HG02943 (cell line): ENCODE data around the gene ELAC1.
"Not testable (repeated sequence)": the region's sequence is repeated elsewhere in the genome, so short reads cannot be mapped to it uniquely, and the experiment has no call there.

ENCODE experiments used
- ATAC-seq: cut with Tn5 transposase; IDR thresholded peaks from one replicate; pipeline ENCODE4 v1.9.1; 2021; ENCODE audit warnings: mild to moderate bottlenecking, low read depth, moderate library complexity; ENCODE audit not compliant: unreplicated experiment

ELAC1 gene, protein sequence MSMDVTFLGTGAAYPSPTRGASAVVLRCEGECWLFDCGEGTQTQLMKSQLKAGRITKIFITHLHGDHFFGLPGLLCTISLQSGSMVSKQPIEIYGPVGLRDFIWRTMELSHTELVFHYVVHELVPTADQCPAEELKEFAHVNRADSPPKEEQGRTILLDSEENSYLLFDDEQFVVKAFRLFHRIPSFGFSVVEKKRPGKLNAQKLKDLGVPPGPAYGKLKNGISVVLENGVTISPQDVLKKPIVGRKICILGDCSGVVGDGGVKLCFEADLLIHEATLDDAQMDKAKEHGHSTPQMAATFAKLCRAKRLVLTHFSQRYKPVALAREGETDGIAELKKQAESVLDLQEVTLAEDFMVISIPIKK

DNA sequence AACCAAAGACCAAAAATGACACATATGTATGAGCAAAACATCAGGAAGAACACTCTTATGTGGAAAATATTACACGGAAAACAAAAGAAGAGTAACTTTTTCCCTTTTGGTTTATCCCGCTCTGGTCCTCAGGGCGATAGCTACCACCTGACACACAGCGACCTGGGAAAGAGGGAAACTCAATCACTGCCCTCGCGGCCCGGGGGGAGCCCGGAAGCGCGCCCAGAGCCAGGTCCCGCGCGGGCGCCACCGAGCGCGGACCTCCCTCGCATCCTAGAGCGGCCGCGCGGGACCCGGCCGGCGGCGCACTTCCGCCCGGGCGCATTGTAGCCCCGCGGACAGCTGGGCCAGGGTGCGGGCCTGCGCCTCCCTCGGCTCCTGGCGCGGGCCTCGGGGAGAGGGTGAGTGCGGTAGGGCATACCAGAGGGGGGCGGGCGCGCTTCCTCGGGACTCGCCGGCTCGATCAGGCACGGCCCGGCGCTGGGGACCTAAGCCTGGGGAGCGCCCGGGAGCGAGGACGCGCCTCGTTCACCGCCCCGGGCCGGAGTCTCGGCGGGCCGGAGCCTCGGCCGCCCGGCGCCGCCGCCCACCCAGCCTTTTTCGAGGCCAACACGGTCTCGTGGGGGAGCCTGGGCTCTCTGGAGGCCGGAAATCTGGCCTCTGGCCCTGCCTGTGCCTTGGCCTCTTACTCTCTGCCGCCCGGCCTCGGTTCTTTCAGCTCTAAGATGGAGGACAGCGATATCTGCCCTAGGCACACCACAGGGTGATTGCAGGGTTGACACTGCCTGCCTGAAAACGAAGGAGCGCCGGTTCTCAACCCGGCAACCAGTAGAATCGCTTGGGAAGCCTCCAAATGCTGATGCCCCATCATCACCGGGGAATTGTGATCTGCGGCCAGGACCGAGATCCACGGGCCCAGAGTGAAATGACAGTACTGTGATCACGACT, at the start of gene ELAC1:
Gene ELAC1 (plus strand): TSS at position 327 of the 948 bp plus-strand sequence. CDS start 6,365 bp downstream, outside the sequence.
- peak; percentile 84 for ATAC-seq

DNA sequence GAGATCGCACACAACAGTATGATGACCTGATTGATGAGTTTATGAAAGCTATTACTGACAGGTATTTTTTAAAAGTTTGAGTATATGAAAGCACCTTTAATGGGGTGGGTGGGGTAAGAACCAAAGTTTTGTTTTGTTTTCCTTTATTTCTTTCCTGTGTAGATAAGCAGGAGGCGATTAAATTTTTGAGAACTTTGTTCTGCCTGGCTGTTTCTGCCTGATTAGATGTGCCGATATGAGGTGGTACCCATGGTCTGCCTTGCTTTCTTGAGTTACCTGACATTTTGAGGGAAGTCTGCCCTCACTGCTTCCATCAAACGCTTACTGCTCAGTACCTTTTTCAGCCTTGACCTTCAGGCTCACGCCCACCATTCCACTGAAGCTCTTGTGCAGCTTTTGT, 49.7 kb upstream of the ELAC1 start:
- ATAC-seq = no peak

DNA sequence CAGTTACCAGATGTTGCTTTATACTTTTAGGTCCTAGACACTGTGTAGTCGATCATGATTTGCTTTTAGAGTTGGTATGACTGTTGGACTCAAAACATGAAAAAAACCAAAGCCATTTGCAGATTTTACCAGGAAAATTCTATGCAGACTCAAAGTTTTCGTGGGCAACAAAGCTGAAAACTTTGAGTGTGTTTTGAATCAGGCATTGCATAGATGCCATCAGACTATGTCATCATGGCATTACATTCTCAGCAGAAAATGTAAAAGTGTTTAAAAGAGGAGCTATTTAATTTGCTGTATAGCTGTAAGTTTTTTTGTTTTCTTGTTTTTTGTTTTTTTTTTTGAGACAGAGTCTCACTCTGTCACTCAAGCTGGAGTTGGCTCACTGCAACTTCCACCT, 43.5 kb upstream of the ELAC1 start:
- no peak for ATAC-seq

DNA sequence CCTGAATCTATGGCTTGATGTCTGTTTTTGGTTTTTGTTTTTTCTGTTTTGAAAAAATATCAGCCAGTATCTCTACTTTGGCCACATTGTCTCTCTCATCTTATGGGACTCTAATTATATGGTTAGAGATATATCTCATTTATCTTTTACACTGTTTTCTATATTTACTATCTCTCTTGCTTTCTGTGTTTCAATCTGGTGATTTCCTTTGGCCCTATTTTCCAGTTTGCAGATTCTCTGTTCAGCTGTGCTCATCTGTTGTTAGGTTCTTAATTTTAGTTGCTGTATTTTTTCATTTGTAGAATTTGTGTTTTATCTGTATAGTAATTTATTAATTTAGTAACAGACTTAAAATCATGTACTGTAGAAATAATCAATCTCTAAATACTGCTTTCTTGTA, 41.3 kb upstream of the ELAC1 start:
- ATAC-seq = no peak

DNA sequence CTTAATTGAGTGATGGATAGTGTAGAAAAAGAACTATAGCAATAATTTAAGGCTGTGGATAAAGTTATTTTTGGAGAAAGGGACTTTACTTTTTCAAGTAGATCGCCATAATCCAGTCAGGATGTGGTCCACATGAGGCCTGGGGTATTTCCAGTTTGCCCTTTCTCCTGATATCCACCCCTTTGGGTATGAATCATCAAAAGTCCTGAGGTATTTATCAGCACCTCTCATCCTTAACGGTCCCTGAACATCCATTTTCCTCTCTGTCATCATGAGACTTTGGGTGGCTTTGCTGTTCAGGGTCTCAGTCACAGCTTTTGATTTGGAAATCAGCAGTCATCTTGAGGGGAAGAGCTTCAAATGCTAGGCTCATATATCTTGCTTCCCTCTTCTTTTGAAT, 39.3 kb upstream of the ELAC1 start:
- ATAC-seq = no peak

DNA sequence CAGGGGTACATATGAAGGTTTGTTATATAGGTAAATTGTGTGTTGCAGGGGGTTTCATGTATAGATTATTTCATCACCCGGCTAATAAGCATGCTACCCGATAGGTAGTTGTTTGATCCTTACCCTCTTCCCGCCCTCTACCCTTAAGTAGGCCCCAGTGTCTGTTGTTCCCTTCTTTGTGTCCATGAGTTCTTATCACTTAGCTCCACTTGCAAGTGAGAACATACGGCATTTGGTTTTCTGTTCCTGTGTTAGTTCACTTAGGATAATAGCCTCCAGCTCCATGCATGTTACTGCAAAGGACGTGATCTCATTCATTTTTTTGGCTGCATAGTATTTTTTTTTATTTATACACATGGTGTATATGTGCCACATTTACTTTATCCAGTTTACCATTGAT, 34.2 kb upstream of the ELAC1 start:
- ATAC-seq = no peak

DNA sequence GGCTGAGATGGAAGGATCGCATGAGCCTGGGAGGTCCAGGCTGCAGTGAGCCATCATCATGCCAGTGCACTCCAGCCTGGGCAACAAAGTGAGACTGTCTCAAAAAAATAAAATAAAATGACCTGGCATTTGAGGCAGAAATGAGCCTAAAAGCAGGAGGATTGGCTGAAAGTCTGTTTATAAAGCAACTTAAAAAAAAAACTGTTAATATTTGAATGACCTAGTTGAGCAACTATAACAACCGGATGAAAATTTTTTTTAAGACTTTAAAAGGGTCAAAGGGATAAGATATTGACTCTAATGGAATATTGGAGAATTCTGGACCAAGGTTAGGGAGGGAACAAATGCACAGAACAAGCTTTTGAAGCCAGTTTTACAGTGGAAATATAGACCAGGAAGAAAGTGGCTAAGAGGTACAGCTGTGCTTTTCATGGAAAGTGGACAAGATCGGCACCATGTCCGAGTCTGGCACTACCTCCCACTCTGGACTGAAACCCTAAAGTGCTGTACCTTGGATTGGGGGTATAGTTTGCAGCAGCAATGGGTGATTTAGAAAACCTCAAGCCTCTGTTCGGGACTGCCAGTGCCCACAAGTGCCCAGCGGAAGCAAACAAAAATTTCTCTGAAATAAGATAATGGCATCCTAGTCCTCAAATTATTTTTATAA, 33.2 kb upstream of the ELAC1 start:
- no peak for ATAC-seq

DNA sequence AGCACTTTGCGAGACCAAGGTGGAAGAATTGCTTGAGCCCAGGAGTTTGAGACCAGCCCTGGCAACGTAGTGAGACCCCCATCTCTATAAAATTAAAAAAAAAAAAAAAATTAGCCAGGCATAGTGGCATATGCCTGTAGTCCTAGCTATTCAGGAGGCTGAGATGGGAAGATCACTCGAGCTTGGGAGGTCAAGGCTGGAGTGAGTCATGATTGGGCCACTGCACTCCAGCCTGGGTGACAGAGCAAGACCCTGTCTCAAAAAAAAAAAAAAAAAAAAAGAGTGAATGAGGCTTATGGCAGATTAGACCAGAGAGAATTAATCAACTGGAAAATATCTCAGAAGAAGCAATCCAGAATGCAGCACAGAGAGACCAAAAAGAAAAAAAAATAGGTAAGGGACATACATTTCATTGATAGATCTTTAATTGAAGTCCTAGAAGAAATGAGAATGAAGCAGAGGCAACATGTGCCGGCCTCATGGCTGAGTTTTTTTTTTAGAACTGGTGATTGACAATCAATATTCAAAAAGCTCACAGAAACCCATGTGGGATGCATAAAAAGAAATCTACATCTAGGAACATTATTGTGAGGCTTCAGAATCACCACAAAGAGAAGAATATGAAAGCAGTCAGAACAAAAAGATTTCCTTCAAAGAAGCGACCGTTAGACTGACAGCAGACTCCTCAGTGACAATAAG, 32.2 kb upstream of the ELAC1 start:
- no peak for ATAC-seq

DNA sequence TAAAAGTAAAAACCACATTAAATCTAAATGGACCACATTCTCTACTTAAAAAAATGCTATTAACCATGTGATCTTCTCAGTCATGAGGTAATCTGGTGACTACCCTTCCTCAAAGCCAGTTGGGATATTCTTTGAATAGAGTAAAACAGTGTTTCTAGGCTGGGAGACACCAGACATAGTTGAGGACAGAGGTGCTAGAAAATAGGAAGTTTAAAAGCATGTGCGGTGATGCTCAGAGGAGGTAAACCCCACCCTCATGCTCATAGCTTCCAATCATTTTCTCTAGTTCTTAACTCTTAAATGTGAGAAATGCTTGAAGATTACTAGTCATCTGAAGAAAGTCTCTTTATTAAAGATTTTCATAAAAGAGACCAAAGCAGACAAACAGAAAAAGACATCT, 30.7 kb upstream of the ELAC1 start:
- no peak for ATAC-seq

DNA sequence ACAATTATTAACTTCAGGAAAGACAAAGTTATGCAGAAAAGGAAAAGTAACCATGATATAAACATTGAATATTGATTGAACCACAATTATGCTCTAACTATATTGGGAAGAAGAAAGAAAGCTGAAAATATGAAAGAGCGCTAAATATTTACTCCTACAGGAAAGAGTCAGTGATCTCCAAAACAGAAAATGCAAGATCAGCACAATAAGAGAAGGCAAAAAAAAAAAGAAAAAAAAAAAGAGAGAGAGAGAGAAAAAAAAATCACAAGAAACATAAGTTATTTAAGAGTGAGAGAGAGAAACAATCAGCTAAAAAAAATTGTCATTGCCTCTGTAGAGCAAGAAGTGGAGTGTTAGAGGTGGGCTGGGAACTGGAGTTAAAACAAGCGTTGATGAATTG, 28.9 kb upstream of the ELAC1 start:
- ATAC-seq = no peak

DNA sequence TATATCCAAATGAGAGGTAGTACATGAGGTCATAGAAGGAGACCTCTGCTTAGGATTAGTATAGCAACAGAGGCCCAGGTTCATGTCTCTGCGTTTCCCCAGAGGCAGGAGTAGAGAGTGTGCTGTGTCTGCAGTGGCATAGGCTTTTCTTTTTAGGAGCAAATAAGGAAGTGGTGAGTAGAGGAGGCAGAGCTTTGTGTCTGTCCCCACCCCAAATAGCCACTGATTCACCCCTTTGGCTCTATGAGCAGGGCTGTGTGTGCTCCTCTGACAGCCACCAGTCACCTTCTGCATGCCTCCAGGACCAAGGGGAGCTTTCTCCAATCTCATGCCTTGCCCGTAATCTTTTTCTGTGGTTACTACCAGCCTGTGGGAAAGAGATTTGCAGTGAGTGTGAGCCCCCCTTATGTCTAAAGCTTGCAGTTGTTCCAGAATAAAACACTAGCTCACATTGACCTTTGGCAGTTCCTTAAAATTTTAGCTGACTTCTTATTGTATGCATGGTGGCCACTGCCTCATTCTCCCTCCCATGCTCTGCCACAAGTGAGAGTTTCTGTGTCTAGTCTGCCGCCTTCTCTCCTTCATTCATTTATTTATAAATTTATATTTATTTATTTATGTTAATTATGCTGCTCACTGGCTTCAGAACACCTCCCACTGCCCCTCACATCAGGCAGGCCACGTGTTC, 23.5 kb upstream of the ELAC1 start:
- no peak for ATAC-seq

DNA sequence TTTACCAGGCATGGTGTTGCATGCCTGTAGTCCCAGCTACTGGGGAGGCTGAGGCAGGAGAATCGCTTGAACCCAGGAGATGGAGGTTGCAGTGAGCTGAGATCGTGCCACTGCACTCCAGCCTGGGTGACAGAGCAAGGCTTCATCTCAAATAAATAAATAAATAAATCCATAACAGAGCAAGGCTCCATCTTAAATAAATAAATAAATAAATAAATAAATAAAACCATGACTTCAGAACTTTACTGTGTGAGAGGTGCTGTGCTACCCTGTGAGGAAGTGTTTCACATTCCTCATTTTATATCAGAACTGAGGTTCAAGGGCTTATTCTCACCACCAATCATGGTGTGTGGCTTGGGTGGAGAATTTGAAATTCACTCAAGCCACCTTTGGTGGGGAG, 21.9 kb upstream of the ELAC1 start:
- ATAC-seq = not testable (repeated sequence)

DNA sequence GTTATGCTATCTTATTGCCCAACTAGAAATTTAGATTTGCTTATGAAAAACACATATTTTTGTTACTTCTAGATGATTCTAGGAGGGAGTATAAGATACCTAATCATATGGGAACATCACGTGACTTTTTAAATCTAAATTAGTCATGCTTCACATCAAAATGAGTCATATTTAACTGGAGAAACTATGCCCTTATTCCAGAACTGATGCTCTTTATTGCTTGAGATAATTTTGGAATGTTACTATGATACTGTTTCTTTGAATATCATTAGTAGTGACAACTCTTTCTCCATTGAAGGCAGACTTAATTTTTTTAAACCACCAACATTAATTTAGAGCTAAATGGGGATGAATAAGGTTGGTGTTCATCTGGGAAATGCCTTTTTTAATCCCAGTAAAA, 19.9 kb upstream of the ELAC1 start:
- ATAC-seq = no peak

DNA sequence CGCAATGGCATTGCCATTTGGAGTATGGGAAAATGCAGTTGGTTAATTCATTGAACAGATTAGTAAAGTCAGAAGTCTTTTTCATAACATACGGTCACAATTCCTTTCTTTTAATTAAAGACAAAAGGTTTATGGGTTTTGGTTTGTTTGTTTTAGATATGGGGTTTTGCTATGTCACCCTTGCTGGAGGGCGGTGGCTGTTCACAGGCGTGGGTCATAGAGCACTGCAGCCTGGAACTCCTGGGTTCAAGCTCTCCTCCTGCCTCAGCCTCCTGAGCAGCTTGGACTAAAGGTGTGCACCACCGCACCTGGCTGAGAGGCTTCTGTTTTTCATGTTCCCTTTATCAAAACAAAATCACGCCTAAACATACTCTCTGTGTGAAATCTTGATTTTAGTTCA, 18.7 kb upstream of the ELAC1 start:
- ATAC-seq = no peak

DNA sequence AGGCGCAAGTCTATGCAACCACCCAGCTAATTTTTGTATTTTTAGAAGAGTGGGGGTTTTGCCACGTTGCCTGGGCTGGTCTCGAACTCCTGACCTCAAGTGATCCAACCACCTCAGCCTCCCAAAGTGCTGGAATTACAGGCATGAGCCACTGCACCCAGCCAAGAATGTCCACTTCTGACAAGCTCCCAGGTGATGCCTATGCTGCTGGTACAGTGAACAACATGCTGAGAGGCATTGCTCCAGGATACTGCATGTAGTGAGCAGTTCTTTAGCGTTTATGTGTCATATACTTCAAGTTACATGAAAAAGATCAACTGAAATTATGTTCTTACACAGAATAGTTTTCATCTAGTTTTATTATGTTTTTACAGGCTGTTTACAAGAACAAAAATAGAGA, 17.2 kb upstream of the ELAC1 start:
- ATAC-seq = no peak

DNA sequence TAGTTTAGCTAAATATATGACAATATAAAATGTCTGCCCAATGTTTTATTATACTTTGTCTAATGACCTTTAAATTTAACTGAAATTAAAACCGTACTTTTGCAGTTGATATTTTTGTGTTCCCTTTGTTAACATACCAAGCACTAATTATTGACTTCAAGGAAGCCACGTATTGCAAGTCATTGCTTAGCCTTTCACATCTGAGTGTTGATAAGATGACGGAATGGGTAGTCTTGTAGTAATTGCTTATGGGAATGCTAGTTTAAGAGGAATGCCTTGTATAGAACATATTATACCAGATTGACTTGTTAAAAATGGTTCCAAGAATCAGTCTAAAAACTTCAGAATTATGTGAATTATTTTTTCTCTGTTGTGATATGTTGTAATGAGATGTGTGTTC, 14.0 kb upstream of the ELAC1 start:
- no peak for ATAC-seq

DNA sequence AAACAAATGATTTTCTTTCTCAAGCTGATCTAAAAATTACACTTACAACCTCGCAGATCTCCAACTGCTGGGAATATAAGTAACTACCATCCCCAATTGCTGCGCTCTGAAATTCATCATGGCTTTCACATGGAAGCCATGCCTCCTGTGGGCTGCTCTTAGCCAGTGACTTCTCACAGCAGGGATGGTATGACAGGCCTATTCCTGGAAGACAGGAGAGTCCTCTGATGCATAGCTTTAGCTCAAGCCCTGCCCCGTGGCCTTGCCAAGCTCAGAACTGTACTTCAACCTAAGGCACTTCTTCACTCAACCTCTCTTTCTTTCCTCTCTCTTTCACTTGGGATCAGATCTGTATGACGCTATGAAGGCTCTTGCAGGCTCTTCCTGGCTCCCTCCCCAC, 12.6 kb upstream of the ELAC1 start:
- ATAC-seq = no peak

DNA sequence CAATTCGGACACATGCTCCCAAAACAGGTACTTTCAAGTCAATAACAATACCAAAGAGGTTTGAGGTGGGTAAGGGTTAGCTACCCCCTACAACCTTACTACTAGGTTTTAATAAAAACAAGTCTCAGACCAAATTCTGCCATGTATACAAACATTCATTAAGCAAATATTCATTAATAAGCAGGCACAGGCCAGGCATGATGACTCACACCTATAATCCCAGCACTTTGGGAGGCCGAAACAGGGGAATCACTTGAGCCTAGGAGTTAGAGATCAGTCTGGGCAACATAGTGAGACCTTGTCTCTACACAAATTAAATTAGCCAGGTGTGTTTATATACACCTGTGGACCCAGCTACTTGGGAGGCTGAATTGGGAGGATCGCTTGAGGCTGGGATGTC, 11.7 kb upstream of the ELAC1 start:
- ATAC-seq = no peak

DNA sequence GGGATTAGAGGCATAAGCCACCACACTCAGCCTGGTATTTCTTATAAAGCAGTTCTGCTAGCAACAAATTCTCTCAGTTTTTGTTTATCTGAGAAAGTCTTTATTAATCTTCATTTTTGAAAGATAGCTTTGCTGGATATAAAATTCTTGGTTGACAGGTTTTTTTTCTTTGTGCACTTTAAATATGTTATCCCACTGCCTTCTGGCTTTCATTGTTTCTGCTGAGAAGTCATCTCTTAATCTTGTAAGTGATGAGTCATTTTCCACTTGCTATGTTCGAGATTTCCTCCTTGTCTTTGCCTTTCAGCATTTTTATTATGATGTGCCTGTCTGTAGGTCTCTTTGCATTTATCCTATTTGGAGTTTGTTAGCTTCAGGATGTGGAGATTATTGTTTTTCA, 5.9 kb upstream of the ELAC1 start:
- no peak for ATAC-seq

DNA sequence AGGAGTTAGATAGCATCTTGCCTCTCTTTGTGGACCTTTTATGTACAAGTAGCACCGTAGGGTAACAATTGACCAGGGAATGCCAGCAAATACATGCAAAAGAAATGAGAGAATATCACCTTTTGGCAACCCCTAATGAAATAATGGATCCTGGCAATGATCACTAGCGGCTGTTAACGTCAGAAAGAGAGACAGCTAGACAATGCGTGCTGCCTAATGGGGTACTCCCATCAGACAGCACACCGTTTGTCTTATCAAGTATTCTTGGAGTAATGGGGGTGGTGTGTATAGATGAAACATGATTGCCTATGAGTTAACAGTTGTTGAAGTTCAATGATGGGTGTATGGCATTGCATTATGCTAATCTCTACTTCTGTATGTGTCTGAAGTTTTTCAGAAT, 1.6 kb downstream of the ELAC1 start:
- no peak for ATAC-seq
